CD8-positive, alpha-beta memory T cell (primary cell): ENCODE data around the gene AUTS2. TPM values are rescaled to one million over a fixed set of nuclear protein-coding genes. Genes with fewer than 3 reads are reported as not detected.

Experiments used
- CTCF ChIA-PET: fragments of 350-600 bp; sonication (Branson Sonifier 250); formaldehyde crosslinking; loops from one replicate; lab custom pipeline; 2021; ENCODE audit warnings: antibody characterized with exemption; lab: Charles Lee
- POLR2A ChIA-PET: fragments of 350-600 bp; sonication (Branson Sonifier 250); formaldehyde crosslinking; loops from one replicate; lab custom pipeline; 2021; ENCODE audit warnings: antibody characterized with exemption; lab: Charles Lee
- DNase-seq, 5 donors: peaks; one replicate each; pipeline versions ENCODE4 v3.0.0 to v3.0.0-alpha.2; 2020 to 2022; ENCODE audit warnings: mixed read lengths in 1 of 5
- H3K27ac ChIP-seq: one replicate; pipeline ENCODE4 v1.7.0; 2013; ENCODE audit warnings: low read depth, mild to moderate bottlenecking, low read length, moderate library complexity
- H3K27me3 ChIP-seq: 2 replicates; pipeline ENCODE4 v1.7.0; 2013; ENCODE audit warnings: low read length, mild to moderate bottlenecking; ENCODE audit not compliant: insufficient read depth, poor library complexity, severe bottlenecking
- H3K36me3 ChIP-seq: 2 replicates; pipeline ENCODE4 v1.7.0; 2013; ENCODE audit warnings: mild to moderate bottlenecking, low read length, moderate library complexity; ENCODE audit not compliant: insufficient read depth
- H3K4me1 ChIP-seq: 2 replicates; pipeline ENCODE4 v1.7.0; 2013; ENCODE audit warnings: mild to moderate bottlenecking, low read length, moderate library complexity; ENCODE audit not compliant: insufficient read depth
- H3K4me3 ChIP-seq: 2 replicates; pipeline ENCODE4 v1.7.0; 2013; ENCODE audit warnings: mild to moderate bottlenecking, low read length
- H3K9me3 ChIP-seq: 2 replicates; pipeline ENCODE4 v1.7.0; 2013; ENCODE audit warnings: mild to moderate bottlenecking, low read length
- H3K27ac Mint-ChIP-seq, 8 donors: one replicate each; pipeline ENCODE4 v1.8.0; 2020 to 2021; ENCODE audit warnings: mixed read lengths in 8 of 8, mild to moderate bottlenecking in 6 of 8, inconsistent platforms in 3 of 8, moderate library complexity in 3 of 8
- H3K27me3 Mint-ChIP-seq, 2 donors: one replicate each; pipeline ENCODE4 v1.8.0; 2020 to 2021; ENCODE audit warnings: mixed read lengths in 2 of 2, mild to moderate bottlenecking in 1 of 2, moderate library complexity in 1 of 2
- H3K36me3 Mint-ChIP-seq, 3 donors: one replicate each; pipeline ENCODE4 v1.8.0; 2020 to 2021; ENCODE audit warnings: mixed read lengths in 3 of 3, inconsistent platforms in 1 of 3, mild to moderate bottlenecking in 1 of 3
- H3K4me1 Mint-ChIP-seq, 3 donors: one replicate each; pipeline ENCODE4 v1.8.0; 2020 to 2021; ENCODE audit warnings: mixed read lengths in 3 of 3, inconsistent platforms in 1 of 3, mild to moderate bottlenecking in 1 of 3
- H3K4me3 Mint-ChIP-seq, 7 donors: one replicate each; pipeline ENCODE4 v1.8.0; 2020 to 2021; ENCODE audit warnings: mixed read lengths in 7 of 7, mild to moderate bottlenecking in 6 of 7, moderate library complexity in 4 of 7, inconsistent platforms in 2 of 7
- H3K9me3 Mint-ChIP-seq, 5 donors: one replicate each; pipeline ENCODE4 v1.8.0; 2020 to 2022; ENCODE audit warnings: mixed read lengths in 5 of 5, mild to moderate bottlenecking in 3 of 5, moderate library complexity in 2 of 5, inconsistent platforms in 1 of 5
- polyA plus RNA-seq: library from polyadenylated mRNA; unstranded; fragments of 300-500 nt; fragmentation: Illumina TruSeq; gene quantifications from one replicate; pipeline ENCODE4 v1.2.3, GENCODE V29; 2021
- total RNA-seq, 2 experiments: library from RNA; stranded (reverse); gene quantifications; one replicate each; pipeline ENCODE4 v1.2.3, GENCODE V29; 2021

The AUTS2 gene
- total and polyA plus RNA-seq, 3 experiments from 2014 or later, result 4.4 to 9.9 (median 5.3) TPM

GRCh38 chr7:69596723-69597277, 1.5 kb upstream of the AUTS2 start:
- no peak overlapping the region for H3K4me3 ChIP-seq
- H3K4me1 Mint-ChIP-seq, result peaks cover 12 to 20% (median 14%) of the 10 kb centered on the region in 3 donors
- CTCF ChIA-PET, result no interaction called here

DNA sequence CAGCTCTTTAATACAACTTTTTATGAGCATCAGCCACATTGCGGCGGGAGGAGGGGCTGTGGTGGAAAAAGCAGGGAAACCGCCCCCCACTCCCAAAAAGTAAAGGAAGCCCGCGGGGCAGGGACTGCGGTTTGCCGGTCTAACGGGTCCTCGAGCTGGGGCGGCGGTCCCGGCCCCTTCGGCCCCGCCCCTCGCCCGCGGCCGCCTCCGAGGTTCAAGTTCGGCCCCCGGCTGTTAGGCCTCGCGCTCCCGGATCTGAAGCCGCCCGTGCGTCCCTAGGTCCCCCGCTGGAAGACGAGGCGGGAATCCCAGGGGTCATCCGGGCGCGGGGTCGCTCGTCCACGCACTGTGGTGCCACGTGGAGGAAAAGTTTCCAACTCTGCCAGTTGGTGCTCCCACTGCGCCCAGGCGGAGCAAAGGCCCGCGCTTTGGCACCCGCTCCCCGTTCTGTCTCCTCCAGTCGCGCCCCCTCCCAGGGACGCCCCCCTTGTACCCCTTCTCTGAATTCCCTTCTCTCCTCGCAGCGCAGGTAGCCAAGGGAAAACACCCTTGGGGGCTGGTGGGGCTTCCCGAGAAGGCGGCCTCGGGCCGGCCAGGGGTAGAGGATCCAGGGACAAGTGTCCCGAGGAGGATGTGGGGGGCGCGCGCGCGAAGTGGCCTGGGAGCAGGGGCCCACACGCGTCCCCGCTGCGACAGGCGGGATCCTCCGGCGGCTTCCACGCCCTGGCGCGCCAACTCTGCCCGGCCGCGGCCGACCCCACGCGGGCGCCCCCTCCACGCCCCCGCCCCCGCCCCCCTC, 798 bp upstream of the AUTS2 start:
- Mint-ChIP-seq H3K36me3 (no peaks in the 10 kb centered on the region), H3K27ac (peak overlapping the region in 7 of 8 donors; percentile 20 to 86 (median 71)), H3K9me3 (no peaks in the 10 kb centered on the region), H3K4me1 (peaks cover 12 to 20% (median 14%) of the 10 kb centered on the region in 3 donors), H3K27me3 (peaks cover 11 to 23% of the 10 kb centered on the region in 2 donors), H3K4me3 (peak overlapping the region; percentile 66 to 89 (median 83))
- no peaks in the 10 kb centered on the region for H3K36me3 ChIP-seq
- ChIA-PET CTCF (interaction anchor here (0.6 kb wide), 1 partner anchor 120 kb away, joined by 3 read pairs; no protein-coding TSS in a partner anchor), POLR2A (no interaction called here)
- peaks cover 17% of the 10 kb centered on the region for H3K27me3 ChIP-seq
- no peaks in the 10 kb centered on the region for H3K9me3 ChIP-seq
- peak in 1 of 5 donors; percentile 19 for DNase-seq
- no peak overlapping the region for H3K27ac ChIP-seq
- H3K4me3 ChIP-seq, result no peak overlapping the region
- peaks cover 12% of the 10 kb centered on the region for H3K4me1 ChIP-seq

More at GRCh38 chr7:69596723-69597277, 1.5 kb upstream of the AUTS2 start:
- Mint-ChIP-seq H3K4me3 (peak overlapping the region; percentile 66 to 89 (median 83)), H3K27me3 (peaks cover 11 to 23% of the 10 kb centered on the region in 2 donors), H3K36me3 (no peaks in the 10 kb centered on the region), H3K9me3 (no peaks in the 10 kb centered on the region), H3K27ac (peak overlapping the region; percentile 20 to 86 (median 63))
- POLR2A ChIA-PET, result no interaction called here
- Histone ChIP-seq H3K27me3 (peaks cover 16% of the 10 kb centered on the region), H3K36me3 (no peaks in the 10 kb centered on the region), H3K4me1 (peaks cover 12% of the 10 kb centered on the region), H3K27ac (no peak overlapping the region), H3K9me3 (no peaks in the 10 kb centered on the region)
- no peak for DNase-seq

GRCh38 chr7:69598487-69599285, 411 bp downstream of the AUTS2 start:
- DNase-seq, result no peak
- H3K27ac ChIP-seq, result no peak overlapping the region
- no peaks in the 10 kb centered on the region for H3K36me3 ChIP-seq
- Mint-ChIP-seq H3K4me3 (peak overlapping the region; percentile 85 to 93 (median 89)), H3K9me3 (no peaks in the 10 kb centered on the region), H3K27me3 (peaks cover 11 to 23% of the 10 kb centered on the region in 2 donors), H3K4me1 (peaks cover 12 to 20% (median 14%) of the 10 kb centered on the region in 3 donors), H3K36me3 (no peaks in the 10 kb centered on the region), H3K27ac (peak overlapping the region in 4 of 8 donors; percentile 24 to 74 (median 48))
- CTCF ChIA-PET, result interaction anchor here (0.6 kb wide), 1 partner anchor 119 kb away, joined by 3 read pairs; no protein-coding TSS in a partner anchor
- peaks cover 18% of the 10 kb centered on the region for H3K4me1 ChIP-seq
- no peaks in the 10 kb centered on the region for H3K9me3 ChIP-seq
- H3K27me3 ChIP-seq, result peaks cover 21% of the 10 kb centered on the region
- H3K4me3 ChIP-seq, result peak overlapping the region; percentile 47
- POLR2A ChIA-PET, result no interaction called here

DNA sequence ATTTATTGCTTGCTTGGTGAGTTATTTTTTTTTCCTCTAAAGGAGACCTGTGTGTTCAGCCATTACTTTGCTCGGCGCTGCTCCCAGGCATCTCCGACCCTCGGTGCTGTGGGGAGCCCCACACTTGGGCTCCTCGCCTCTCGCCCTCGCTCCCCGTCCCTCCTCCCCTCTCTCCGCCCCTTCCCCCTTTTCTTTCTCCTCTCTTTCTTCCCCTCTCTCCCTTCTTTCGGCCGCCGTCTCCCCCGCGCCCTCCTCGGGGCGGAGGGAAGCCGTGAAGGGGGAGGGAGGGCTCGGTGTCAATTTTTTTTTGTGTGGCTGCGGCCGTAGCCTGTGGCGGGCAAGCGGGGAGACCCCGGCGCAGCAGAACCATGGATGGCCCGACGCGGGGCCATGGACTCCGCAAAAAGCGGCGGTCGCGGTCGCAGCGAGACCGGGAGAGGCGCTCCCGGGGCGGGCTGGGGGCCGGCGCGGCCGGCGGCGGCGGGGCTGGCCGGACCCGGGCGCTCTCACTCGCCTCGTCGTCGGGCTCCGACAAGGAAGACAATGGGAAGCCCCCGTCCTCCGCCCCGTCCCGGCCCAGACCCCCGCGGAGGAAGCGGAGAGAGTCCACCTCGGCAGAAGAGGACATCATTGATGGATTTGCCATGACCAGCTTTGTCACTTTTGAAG, 1.1 kb downstream of the AUTS2 start:
- H3K9me3 Mint-ChIP-seq, result no peaks in the 10 kb centered on the region
- Histone ChIP-seq H3K27me3 (peaks cover 21% of the 10 kb centered on the region), H3K4me1 (peaks cover 25% of the 10 kb centered on the region), H3K9me3 (no peaks in the 10 kb centered on the region), H3K27ac (no peak overlapping the region), H3K4me3 (peak overlapping the region; percentile 37), H3K36me3 (no peaks in the 10 kb centered on the region)
- H3K27me3 Mint-ChIP-seq, result peaks cover 11 to 23% of the 10 kb centered on the region in 2 donors
- CTCF ChIA-PET, result no interaction called here
- peak overlapping the region in 4 of 8 donors; percentile 24 to 74 (median 35) for H3K27ac Mint-ChIP-seq
- peaks cover 12 to 20% (median 14%) of the 10 kb centered on the region in 3 donors for H3K4me1 Mint-ChIP-seq
- DNase-seq, result no peak
- no peaks in the 10 kb centered on the region for H3K36me3 Mint-ChIP-seq
- POLR2A ChIA-PET, result no interaction called here
- H3K4me3 Mint-ChIP-seq, result peak overlapping the region; percentile 85 to 93 (median 89)

GRCh38 chr7:69599955-69600709, 1.9 kb downstream of the AUTS2 start:
- no peak for DNase-seq
- H3K27me3 ChIP-seq, result peaks cover 21% of the 10 kb centered on the region
- CTCF ChIA-PET, result no interaction called here
- Mint-ChIP-seq H3K36me3 (no peaks in the 10 kb centered on the region), H3K9me3 (no peaks in the 10 kb centered on the region), H3K4me3 (peak overlapping the region; percentile 68 to 87 (median 79)), H3K27ac (peak overlapping the region in 4 of 8 donors; percentile 32 to 48 (median 36)), H3K27me3 (peaks cover 11 to 23% of the 10 kb centered on the region in 2 donors), H3K4me1 (peaks cover 12 to 20% (median 14%) of the 10 kb centered on the region in 3 donors)
- peaks cover 28% of the 10 kb centered on the region for H3K4me1 ChIP-seq
- H3K4me3 ChIP-seq, result no peak overlapping the region
- no peaks in the 10 kb centered on the region for H3K36me3 ChIP-seq
- POLR2A ChIA-PET, result no interaction called here
- no peak overlapping the region for H3K27ac ChIP-seq
- no peaks in the 10 kb centered on the region for H3K9me3 ChIP-seq

GRCh38 chr7:69600710-69601519, 2.6 kb downstream of the AUTS2 start:
- H3K27ac Mint-ChIP-seq, result peak overlapping the region in 1 of 8 donors; percentile 12
- Histone ChIP-seq H3K27ac (no peak overlapping the region), H3K36me3 (no peaks in the 10 kb centered on the region), H3K4me3 (no peak overlapping the region), H3K4me1 (peaks cover 28% of the 10 kb centered on the region), H3K9me3 (no peaks in the 10 kb centered on the region), H3K27me3 (peaks cover 21% of the 10 kb centered on the region)
- DNase-seq, result no peak
- POLR2A ChIA-PET, result no interaction called here
- CTCF ChIA-PET, result no interaction called here
- H3K27me3 Mint-ChIP-seq, result peaks cover 11 to 18% of the 10 kb centered on the region in 2 donors
- H3K4me3 Mint-ChIP-seq, result peak overlapping the region in 5 of 7 donors; percentile 22 to 87 (median 69)
- H3K9me3 Mint-ChIP-seq, result no peaks in the 10 kb centered on the region
- H3K4me1 Mint-ChIP-seq, result peaks cover 12 to 20% (median 14%) of the 10 kb centered on the region in 3 donors
- H3K36me3 Mint-ChIP-seq, result no peaks in the 10 kb centered on the region
